Measurements from ENCODE around the gene KLF12.

GRCh38 chr13:74148352-74148751, 14.1 kb upstream of the KLF12 start:
- TF ChIP-seq POLR2A (IDR thresholded peaks at IDR 0.05; ENCODE audit: low read length) = no peak
- TF ChIP-seq GATA1 (IDR thresholded peaks at IDR 0.05; ENCODE audit: low read depth, low read length) = no peak
